ENCODE results near the gene BRMS1.

Gene BRMS1

DNA sequence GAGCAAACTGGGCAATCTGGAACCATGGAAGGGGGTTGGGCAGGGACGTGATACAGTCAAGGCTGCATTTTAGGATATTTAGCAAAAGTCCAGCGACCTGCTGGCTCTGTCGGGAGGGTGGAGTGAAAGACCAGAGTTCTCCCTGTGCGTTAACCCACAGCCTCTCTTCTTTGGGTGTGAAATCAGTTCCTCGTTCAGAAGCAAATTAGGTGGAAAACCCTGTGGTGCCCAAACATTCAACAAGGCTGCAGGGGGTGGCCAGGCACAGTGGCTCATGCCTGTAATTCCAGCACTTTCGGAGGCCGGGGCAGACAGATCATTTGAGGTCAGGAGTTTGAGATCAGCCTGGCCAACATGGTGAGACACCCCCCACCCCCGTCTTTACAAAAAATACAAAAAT lies 47.3 kb downstream of the BRMS1 start:
- DNase-seq: no peak

DNA sequence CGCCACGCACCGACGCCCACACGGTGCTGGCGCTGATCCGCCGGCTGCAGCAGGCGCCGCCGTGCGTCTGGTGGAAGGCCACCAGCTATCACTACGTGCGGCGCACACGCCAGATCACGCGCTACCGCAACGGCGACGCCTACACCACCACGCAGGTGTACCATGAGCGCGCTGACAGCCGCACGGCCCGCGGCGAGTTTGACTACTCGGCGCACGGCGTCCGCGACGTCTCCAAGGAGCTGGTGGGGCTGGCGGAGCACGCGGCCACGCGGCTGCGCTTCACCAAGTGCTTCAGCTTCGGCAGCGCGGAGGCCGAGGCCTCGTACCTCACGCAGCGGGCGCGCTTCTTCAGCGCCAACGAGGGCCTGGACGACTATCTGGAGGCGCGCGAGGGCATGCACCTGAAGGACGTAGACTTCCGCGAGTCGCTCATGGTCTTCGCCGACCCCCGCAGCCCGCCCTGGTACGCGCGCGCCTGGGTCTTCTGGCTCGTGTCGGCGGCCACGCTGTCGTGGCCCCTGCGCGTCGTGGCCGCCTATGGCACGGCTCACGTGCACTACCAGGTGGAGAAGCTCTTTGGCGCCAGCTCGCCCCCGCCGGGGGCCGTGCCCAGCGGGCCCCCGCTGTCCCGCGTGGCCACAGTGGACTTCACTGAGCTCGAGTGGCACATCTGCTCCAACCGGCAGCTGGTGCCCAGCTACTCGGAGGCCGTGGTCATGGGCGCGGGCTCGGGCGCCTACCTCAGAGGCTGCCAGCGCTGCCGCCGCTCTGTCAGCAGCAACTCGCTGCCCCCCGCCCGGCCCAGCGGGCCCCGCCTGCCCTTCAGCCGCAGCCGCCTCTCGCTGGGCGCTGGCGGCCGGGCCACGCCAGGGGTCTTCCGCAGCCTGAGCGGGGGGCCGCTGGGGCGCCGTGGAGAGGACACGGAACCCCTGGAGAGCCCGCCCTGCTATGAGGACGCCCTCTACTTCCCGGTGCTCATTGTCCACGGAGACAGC lies 50.0 kb downstream of the BRMS1 start:
- DNase-seq: no peak

DNA sequence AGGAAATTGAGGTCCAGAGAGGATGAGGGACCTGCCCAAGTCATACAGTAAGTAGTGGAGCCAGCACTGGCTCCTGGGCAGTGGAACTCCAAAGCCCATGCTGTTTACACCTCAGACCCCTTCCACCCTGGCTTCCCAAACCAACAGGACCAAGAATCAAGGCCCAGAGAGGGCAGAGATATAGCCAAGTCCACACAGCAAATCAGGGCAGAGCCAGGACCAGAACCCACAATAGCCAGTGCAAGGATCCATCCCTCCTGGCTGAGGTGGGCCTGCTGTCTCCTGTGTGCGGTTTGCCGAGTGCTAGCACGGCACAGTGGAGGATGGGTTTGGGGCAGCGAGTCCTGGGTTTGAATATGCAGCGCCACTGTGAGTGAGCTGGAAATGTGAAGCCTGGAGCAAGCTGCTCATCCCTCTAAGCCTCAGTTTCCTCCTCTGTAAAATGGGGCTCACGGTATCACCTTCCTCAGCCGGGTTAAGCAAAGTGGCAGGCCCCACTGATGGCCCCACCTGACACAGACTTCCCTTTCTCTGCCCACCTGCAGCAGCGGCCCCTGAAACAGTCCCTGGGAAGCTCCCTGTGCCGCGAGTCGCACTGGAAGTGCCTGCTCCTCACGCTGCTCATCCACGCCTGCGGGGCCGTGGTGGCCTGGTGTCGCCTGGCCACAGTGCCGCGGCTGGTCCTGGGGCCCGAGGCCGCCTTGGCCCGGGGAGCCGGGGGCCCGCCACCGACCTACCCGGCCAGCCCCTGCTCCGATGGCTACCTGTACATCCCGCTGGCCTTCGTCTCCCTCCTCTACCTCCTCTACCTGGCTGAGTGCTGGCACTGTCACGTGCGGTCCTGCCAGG lies 50.9 kb downstream of the BRMS1 start:
- DNase-seq: no peak

DNA sequence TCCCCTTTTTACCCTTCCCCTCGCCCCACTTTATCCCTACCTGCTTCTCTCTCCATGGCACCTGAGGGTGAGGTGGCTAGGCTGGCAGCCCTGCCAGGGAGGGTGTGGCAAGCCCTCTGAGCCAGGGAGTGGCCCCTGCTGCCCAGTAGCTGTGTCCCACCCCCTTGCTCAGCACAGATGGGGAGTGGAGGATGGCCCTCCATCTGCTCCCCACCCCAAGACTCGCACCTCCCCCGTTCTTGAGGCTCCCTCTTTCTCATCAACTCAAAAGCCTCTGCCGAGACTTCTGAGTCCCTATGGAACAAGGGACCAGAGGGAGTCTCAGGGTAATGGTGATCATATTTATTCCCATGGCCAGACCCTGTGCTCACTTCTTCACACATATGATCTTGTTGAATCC lies 51.6 kb downstream of the BRMS1 start:
- DNase-seq: no peak

DNA sequence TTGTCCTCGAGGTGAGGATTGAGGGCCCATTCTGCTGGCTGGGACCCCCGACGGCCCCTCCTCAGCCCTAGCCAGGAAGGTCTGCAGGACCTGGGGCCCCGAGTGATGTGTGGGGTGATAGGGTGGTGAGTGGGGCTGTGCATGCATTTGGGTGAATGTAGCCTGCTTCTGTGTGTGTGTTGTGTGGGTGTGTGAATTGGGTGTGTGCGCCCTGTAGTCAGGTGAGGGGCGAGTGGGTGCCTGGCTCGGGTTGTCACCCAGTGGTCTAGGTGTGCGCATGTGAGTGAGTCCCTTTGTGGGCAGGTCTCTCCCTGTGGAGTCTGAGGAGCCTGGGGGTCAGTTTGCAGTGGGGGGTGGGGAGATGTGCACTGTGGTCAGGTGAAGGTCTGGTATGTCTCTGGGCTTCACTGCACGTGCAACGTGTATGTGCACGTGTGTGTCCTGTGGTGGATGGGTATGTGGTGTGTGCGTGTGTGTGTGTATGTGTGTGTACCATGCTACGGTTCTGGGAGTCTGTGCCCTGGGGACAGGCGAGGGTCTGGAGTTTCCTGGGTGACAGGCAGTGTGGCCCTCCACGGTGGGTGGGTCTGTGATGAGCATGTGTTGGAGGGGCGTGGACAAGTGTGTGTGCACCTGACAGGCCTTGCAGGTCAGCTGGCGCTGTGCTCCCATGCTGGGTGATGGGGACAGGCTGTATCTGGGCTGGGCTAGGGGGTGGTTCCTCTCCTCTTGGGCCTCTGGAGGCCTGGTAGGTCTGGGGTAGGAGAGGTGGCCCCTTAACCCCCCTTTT lies 52.2 kb downstream of the BRMS1 start:
- no peak for DNase-seq

DNA sequence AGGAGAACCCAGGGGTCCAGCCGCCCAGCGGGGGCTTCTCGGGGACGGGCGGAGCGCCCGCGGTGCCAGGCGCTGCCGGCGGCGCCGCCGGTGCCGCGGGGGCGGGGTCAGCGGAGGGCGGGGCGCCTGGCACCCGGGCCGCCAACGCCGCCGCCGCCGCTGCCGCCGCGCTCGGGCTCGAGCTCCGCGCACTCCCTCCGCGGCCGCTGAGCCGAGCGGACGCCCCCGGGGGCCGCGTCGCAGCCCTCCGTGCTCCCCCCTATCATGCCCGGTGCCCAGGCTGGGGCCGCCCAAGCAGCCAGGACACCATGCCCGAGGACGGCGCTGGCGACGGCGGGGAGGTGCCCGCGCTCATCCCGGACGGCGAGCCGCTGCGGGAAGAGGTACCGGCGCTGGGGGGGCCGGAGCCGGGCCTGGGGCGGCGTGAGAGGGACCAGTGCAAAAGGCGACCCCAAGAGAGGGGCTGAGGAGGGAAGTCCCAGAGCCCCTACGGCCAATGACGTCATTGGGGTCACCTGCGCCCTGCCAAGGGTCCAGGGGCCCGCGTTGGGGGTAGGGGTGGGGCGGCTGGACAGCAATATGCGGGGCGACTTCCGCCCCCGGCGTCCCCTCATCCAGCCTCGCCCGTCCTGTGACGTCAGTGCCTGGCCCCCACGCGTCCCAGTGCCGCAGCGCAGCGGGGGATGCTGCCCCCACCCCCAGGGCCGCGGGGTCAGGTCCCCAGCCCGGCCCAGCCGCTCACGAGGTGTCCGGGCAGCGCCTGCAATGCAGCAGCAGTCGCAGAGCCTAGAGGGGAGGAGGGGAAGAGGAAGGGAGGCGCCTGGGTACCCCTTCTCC lies 53.0 kb downstream of the BRMS1 start, which contains the start of gene TMEM151A:
TSS of gene TMEM151A (plus strand) at position 189 of the 837 bp plus-strand sequence. CDS start at position 309, 120 bp downstream.
- peak; percentile 40 for DNase-seq

DNA sequence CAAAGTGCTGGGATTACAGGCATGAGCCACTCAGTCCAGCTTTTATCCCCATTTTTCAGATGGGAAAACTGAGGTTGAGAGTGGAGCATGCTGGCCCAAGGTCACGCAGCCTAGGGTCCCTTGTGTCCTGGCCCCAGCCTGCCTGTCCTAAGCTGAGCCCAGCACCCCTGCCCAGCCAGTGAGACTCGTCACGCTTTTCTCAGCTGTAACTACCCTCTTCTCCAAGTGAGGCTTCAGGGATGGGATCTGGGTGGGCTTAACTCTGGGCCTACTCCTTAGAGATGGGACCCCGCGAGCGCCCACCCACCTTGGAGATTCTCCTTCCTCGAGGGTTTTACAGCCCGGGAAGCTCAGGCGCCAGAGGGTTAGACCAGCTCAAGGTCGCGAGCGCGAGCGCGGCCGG lies 53.6 kb downstream of the BRMS1 start:
- DNase-seq: no peak

DNA sequence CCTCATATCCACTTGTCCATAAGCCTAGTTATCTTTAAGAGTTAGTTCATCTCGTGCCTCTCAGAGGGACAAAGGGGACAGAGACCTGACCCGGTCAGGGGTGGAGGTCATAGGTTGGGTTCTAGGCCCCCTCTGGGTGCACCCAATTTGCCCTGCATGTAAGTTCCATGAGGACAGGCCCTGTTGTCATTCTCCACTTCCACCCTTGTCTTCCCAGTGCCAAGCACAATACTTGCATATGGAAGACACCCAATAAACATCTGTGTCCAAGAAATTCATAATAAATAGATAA lies 54.6 kb downstream of the BRMS1 start:
- DNase-seq: no peak

DNA sequence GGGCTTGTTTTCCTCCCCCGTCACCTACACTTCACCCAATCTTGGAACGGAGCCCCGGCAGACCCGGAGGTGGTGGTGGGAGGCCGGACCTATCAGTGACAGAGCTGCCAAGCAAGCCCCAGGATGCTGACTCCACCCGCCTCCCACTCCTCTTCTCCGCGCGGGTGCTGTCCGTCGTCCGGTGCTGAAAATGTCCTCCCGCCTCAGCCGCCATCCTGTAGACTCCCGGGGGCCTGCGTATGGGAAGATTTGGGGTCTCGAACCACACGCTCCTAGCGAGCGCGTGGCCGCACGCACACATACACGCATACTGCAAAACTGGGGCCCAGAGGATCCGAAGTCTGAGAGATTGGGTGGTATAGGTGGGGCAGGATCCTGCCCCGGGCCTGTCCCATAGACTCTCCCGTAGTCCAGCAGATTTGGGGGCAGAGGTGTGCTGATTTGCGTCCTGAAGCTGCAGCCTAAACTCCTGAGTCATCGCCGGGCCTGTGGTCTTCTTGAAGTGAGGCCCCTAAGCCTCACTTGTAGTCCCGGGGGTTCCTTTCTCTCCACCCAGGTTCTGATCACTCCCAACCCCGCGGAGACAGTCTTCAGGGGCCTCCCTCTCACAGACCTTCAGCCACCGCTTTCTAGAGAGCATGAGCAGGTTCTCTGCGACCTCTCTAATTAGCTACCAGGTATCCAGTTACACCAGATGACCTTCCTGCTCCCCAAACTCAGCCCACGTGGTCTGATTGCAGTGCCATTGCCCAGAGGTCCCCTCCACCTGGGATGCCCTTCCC lies 55.2 kb downstream of the BRMS1 start:
- peak; percentile 80 for DNase-seq

DNA sequence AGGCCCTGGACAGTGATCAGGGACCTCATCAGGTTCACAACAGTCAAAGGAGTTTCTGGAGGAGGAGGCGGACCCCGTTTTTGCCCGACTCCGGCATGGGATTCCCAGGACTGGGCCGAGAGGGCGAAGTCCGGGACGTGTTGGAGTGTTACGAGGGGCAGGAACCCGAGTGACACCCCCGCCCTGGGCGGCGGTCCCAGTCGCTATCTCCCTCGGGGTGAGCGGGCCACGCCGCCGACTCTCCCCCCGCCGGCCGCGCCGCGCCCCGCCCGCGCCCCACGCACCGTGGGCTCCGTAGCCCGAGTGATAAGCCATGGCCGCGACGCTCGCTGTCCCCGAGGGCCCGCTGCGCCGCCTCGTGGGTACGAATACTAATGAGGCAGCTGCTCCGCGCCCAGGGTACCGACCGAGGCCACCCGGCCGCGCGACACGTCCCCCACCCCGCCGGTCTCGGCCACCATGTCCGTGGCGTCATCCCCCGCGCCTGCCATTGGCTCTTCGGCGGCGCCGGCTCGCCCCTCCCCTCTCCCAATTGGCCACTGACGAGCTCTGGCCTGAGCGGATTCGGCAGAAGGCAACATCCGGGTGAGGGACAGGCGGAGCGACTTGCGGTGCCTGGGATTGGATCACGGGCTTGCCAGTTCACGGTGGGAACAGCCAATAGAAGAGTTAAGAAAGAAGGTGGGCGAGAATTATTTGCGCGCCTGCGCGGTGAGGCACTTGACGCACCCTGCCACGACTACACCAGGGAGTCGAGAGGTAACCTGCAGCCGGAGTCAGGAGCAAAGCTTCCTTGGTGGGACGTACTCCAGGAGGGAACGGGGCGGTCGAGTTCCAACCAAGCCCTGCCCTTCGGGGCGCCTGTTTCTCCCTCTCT lies 56.0 kb downstream of the BRMS1 start, which contains the start of gene YIF1A:
TSS of gene YIF1A (minus strand) at position 473 of the 877 bp plus-strand sequence. CDS start at position 315, 158 bp downstream.
- peak; percentile 99 for DNase-seq

DNA sequence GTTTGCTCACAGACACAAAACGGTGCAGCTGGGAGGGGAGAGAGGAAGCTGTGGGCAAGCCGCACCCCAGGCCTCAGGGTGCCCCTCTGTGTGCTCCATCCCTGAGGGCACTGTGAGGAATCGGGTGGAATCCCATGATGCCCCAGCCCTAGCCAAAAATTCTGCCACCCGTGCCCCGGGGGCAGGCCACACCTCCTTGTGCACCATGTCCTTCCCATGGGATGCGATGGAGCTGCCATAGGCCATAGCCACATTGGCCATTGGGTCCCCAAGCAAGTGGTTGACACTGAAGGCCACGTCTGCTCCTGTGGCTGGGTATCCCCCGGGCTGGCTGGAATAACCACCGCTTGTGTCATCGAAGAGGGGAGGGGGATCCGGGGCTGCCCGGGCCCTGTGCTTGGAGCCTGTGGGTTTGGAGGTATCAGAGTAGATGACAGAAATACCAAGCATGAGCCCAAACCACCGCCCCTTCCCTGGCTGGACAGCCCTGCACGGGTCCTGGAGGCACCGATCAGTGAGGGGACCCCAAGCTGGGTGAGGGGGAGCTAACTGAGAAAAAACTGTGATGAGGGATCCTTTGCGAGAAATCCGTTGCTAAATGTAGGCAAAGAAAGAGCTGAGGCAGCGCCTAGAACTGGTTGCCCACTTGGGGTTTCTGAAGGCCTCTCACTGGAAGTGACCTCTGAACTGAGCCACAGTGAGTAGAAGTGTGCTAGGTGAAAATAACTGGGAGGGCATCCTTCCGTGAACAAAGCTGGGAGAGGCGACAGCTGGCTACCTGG lies 56.8 kb downstream of the BRMS1 start:
- DNase-seq: no peak
